ENCODE results near the gene APCS. TPM values are rescaled to one million over a fixed set of nuclear protein-coding genes. Genes with fewer than 3 reads are reported as not detected.

The APCS gene, protein sequence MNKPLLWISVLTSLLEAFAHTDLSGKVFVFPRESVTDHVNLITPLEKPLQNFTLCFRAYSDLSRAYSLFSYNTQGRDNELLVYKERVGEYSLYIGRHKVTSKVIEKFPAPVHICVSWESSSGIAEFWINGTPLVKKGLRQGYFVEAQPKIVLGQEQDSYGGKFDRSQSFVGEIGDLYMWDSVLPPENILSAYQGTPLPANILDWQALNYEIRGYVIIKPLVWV
- not detected in 2 replicates for total RNA-seq (2014; rRNA removed; shearing (Covaris generic))
- polyA plus RNA-seq (2015; cell fraction: cytosol; rRNA removed) = not detected in 2 replicates
- polyA plus RNA-seq (2015; cell fraction: nucleus; rRNA removed) = not detected in 2 replicates

DNA sequence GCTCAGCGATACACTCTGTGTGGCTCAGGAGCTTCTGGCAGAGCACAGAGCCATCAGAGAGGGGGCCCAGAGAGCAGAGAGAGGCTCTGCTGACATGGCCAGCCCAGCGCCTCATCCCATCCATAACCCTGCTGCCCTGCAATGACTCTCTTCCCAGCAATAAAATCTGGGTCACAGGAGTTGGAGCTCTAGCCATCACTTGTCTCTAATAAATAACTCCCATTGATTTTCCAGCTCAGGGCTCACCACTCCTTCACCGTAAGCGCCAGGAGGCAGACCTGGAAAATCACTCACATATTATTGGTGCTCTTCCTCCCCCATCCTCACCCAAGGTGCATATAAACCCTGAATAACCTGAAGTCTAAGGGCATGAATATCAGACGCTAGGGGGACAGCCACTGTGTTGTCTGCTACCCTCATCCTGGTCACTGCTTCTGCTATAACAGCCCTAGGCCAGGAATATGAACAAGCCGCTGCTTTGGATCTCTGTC, at the start of gene APCS:
TSS of gene APCS (plus strand) at position 366 of the 491 bp plus-strand sequence. CDS start at position 462, 96 bp downstream.
- in situ Hi-C loops (cut with HindIII; ENCODE audit: low pct_unique_long_range_greater_than_20kb, low sequenced_read_pairs) = no loop called here
- no peak for DNase-seq (ENCODE audit: low read depth, low spot score)

DNA sequence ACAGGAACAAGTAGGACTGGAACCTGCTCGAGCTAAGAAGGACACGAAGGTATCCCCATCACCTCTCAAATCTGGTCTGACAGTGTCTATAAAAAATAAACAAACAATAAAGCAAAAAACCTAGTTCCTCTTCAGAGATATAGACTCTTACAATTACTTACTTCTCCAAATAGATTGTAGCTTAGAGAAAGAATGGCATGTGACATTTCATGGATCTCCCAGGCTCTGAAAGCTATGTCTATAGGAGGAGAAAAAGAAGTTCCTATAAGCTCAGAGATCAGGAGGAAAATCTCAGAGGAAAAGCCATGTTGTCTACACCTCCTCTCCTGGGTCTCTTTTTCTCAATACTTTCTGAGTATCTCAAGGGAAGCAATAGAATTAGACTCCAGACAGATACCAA, 39.5 kb upstream of the APCS start:
- in situ Hi-C loops (cut with HindIII; ENCODE audit: low pct_unique_long_range_greater_than_20kb, low sequenced_read_pairs) = no loop called here
- DNase-seq (ENCODE audit: low read depth, low spot score) = no peak

DNA sequence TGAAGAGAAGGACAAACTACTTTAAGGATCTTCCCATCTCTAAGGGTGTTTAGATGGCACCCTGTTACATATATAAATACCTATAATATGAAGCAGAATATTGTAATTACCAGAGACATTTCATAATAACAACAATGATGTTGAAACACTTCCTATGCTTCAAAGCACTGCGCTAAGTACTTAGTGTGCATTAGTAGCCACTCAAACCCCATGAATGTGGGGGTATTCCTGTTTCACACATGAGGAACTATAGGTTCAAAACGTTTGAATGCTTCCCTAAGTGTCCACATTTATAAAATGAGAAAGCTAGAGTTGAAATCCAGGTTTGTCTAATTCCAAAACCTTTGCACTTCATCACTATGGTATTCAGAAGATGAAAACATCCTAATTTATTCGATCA, 33.4 kb upstream of the APCS start:
- DNase-seq (ENCODE audit: low read depth, low spot score) = no peak
- in situ Hi-C loops (cut with HindIII; ENCODE audit: low pct_unique_long_range_greater_than_20kb, low sequenced_read_pairs) = no loop called here

- in situ Hi-C loops (cut with HindIII; ENCODE audit: low pct_unique_long_range_greater_than_20kb, low sequenced_read_pairs) = no loop called here
- DNase-seq (ENCODE audit: low read depth, low spot score) = no peak
Measured at GRCh38 chr1:159554696-159555095, 32.9 kb upstream of the APCS start.

- in situ Hi-C loops (cut with HindIII; ENCODE audit: low pct_unique_long_range_greater_than_20kb, low sequenced_read_pairs) = no loop called here
Measured at GRCh38 chr1:159556931-159557369, 30.7 kb upstream of the APCS start.

DNA sequence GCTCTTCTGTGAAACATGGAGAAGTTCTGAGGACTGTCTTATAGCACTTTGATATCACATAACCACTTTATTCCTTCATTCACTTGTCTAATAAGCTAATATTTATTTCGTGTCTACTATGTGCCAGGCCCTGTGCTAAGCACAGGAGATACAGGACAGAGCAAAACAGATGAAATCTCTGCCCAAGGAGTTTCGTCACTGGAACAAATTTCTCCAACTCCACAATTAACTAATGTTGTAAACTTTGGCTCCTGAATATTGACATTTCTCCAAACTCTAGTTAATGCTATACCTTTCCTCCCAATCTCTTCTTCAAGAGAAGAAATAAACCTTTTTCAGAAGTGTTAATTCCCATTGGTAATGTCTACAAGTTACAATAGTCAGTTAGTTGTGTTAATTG, 27.0 kb upstream of the APCS start:
- in situ Hi-C loops (cut with HindIII; ENCODE audit: low pct_unique_long_range_greater_than_20kb, low sequenced_read_pairs) = no loop called here
- no peak for DNase-seq (ENCODE audit: low read depth, low spot score)

More at GRCh38 chr1:159556931-159557369, 30.7 kb upstream of the APCS start:
- DNase-seq (ENCODE audit: low read depth, low spot score) = peak; percentile 72

- DNase-seq (ENCODE audit: low read depth, low spot score) = no peak
- in situ Hi-C loops (cut with HindIII; ENCODE audit: low pct_unique_long_range_greater_than_20kb, low sequenced_read_pairs) = no loop called here
Measured at GRCh38 chr1:159561497-159561896, 26.1 kb upstream of the APCS start.

GRCh38 chr1:159562680-159563079, 24.9 kb upstream of the APCS start:
- DNase-seq (ENCODE audit: low read depth, low spot score) = no peak
- in situ Hi-C loops (cut with HindIII; ENCODE audit: low pct_unique_long_range_greater_than_20kb, low sequenced_read_pairs) = no loop called here

DNA sequence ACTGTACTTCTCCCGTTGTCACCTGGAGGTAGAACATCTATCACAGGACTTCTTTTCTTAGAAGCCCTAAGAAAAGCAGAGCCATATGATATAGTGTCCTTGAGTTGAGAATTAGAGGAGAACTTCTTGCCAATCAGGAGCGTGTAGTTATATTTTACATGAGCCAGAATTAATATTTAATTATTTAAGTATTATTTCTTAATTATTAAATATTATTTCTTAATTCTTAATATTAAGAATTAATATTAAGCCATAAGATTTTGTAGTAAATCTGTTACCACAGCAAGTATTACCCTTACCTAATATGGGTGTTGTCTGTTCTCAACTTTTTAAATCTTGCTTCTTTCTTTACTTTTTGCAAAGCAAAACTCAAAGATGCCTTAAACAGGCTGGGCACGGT, 10.2 kb upstream of the APCS start:
- in situ Hi-C loops (cut with HindIII; ENCODE audit: low pct_unique_long_range_greater_than_20kb, low sequenced_read_pairs) = no loop called here
- no peak for DNase-seq (ENCODE audit: low read depth, low spot score)

DNA sequence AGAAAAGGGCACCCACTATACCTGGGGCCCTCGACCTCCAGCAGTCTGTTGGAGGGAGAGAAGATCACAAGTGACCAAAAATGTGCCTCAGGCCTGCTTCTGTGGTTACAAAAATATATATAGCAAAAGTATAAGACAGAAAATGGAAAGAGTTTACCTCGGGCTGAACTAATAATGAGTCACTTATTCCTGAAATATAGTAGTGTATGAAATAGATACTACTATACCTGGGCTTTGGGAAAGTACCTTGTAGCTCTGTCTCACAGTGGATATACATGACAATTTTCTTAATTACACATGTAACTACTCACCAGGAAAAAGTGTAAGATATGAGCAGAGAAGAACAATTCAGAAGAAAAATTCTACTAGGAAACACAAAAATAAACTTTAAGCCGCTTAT, 7.3 kb upstream of the APCS start:
- DNase-seq (ENCODE audit: low read depth, low spot score) = no peak
- in situ Hi-C loops (cut with HindIII; ENCODE audit: low pct_unique_long_range_greater_than_20kb, low sequenced_read_pairs) = no loop called here

DNA sequence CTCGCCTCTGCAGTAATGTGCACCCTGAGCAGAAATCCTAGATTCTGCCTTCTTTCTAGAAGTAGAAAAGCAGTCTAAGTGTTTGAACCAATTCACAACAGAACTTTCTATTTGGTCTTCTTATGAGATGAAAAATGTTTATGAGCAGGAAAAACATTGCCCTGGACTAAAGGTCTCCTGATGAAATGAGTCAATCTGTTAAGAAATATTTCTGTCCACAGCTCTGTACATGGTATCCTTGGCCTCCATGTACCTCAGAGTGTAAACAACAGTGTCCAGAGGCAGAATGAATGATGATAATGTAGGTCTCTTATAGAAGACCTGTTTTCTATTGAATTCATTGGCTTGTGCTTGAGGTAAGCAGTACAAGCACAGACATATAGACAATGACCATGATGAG, 6.2 kb upstream of the APCS start:
- in situ Hi-C loops (cut with HindIII; ENCODE audit: low pct_unique_long_range_greater_than_20kb, low sequenced_read_pairs) = no loop called here
- no peak for DNase-seq (ENCODE audit: low read depth, low spot score)

DNA sequence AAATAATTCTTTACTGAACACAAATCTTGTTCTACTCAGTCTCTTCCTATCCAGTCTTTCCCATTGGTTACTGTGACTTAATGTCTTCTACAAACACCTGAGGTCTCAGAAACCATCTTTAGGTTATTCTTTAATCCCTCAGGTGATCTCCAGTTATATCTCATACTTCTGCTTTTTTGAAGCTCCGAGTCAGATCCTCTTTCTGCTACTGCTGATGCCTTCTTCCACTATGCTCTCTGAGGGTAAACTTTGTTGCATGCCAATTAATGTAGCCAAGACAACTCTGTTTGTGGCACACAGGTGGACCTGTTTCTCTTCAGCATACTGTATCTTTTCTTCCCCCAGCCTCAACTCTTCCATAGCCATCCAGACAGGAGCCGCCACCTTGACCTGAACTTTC, 3.1 kb upstream of the APCS start:
- no peak for DNase-seq (ENCODE audit: low read depth, low spot score)
- in situ Hi-C loops (cut with HindIII; ENCODE audit: low pct_unique_long_range_greater_than_20kb, low sequenced_read_pairs) = no loop called here

- in situ Hi-C loops (cut with HindIII; ENCODE audit: low pct_unique_long_range_greater_than_20kb, low sequenced_read_pairs) = no loop called here
- no peak for DNase-seq (ENCODE audit: low read depth, low spot score)
Measured at GRCh38 chr1:159591981-159592380, 4.4 kb downstream of the APCS start.

DNA sequence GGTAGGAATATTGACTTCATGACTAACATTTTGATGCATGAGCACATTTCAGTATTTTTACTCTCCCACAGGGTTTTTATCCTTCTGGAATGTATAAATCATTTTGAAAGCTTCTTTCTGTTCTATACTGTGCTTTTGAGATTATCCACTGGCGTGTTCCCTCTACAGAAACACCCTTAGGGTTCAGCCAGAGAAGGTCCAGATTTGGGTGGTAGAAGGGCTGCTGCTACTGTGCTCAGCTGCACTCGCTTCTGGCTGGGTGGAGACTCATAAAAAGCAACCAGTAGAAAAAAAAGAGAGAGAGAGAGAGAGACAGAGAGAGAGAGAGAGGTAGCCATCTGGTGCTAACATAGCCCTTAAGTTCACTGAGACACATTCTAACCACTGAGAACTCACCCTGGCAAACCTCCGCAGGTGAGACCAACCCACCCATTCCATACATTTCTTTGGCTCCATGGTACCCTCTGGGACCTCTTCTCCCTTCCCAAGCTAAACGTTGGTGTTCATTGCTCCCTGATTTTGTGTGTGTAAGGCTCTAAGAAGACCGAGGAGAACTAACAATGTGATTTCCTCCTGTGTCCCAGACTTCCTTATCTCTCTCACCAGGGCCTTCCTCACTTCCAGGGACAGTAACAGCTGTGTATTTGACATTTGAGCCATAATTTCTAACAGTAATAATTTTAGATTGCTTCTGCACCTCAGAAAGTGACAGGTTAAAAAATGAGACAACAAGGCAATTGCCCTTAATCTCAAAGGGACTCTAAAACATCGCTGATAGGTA, 7.2 kb downstream of the APCS start:
- in situ Hi-C loops (cut with HindIII; ENCODE audit: low pct_unique_long_range_greater_than_20kb, low sequenced_read_pairs) = no loop called here
- DNase-seq (ENCODE audit: low read depth, low spot score) = no peak

DNA sequence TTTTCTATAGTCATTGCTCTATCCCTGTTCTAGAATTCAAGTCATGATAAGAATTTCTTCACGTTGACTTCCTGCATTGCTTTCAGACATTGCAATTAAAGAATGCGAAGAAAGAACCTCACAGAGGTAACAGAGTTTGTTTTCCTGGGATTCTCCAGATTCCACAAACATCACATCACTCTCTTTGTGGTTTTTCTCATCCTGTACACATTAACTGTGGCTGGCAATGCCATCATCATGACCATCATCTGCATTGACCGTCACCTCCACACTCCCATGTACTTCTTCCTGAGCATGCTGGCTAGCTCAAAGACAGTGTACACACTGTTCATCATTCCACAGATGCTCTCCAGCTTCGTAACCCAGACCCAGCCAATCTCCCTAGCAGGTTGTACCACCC, 10.6 kb downstream of the APCS start:
- no peak for DNase-seq (ENCODE audit: low read depth, low spot score)
- in situ Hi-C loops (cut with HindIII; ENCODE audit: low pct_unique_long_range_greater_than_20kb, low sequenced_read_pairs) = no loop called here

GRCh38 chr1:159600894-159601293, 13.3 kb downstream of the APCS start:
- in situ Hi-C loops (cut with HindIII; ENCODE audit: low pct_unique_long_range_greater_than_20kb, low sequenced_read_pairs) = no loop called here
- DNase-seq (ENCODE audit: low read depth, low spot score) = no peak

DNA sequence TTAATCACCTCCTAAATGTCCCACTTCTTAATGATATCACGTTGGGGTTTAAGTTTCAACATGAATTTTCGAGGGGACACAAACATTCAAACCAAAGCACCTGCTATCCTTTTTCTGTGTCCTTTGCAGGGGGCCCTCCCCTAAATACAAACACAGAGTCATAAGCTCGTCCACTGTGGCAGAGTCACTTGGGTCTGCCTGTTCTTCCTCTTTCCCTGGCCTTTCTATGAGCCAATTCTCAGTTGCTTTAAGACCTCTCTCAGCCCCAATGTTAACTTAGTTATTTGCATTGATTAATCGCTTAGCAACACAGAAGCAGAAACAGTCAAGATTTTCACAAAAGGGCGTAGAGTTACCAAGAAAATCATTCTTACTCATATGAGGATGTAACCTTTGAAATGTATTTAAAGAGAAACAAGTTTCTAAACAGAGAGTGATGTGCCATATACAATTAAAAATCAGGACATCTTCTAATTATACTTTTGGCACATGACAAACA, 14.9 kb downstream of the APCS start:
- no peak for DNase-seq (ENCODE audit: low read depth, low spot score)
- in situ Hi-C loops (cut with HindIII; ENCODE audit: low pct_unique_long_range_greater_than_20kb, low sequenced_read_pairs) = no loop called here

DNA sequence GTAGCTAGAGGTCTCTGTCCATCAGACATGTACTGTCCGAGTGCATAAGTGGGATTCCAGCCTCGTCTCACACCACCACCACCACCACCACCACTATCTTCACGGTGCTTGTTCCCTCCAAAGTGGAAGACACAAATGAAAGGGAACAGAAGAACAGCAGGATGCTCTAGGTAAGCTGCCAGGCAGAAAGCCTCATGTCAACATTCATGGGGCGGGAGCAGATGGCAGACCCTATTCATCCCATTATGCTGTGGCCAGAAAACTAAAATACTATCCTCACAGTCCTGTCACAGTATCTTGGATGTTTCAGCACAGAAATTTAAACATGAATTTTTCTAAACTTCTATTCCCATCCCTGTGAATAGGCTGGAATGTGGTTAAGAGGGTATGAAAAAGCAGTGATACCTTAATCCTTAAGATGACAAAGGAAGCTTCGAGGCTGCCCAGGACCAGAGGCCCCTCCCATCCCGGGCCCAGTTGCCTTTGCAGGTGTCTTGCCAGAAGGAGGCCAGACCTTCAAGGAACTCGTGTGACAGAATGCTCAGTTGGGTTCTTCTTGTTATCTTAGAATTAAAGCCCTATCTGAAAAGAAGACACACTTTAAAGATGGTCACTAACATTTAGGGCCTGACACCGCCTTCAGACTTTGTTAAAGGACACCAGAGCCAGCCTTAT, 24.7 kb downstream of the APCS start:
- in situ Hi-C loops (cut with HindIII; ENCODE audit: low pct_unique_long_range_greater_than_20kb, low sequenced_read_pairs) = no loop called here
- DNase-seq (ENCODE audit: low read depth, low spot score) = no peak
